Ovary (tissue), 9 donors: ENCODE results near the gene PSTPIP2. TPM values are rescaled to one million over a fixed set of nuclear protein-coding genes. Genes with fewer than 3 reads are reported as not detected.
"Not testable (repeated sequence)": the region's sequence is repeated elsewhere in the genome, so short reads cannot be mapped to it uniquely, and the experiment has no call there.

ENCODE experiments used
- DNase-seq, 5 donors: peaks; one replicate each; pipeline ENCODE4 v3.0.0-alpha.2; 2019 to 2020
- H3K27ac ChIP-seq, 2 donors: fragments of 200-600 bp; one replicate each; pipeline versions ENCODE4 v1.5.1 to v1.8.0; 2019 to 2022
- H3K27me3 ChIP-seq: fragments of 200-600 bp; one replicate; pipeline ENCODE4 v1.8.0; 2022
- H3K36me3 ChIP-seq: fragments of 200-600 bp; sonication (generic); one replicate; pipeline ENCODE4 v1.5.1; 2019
- H3K4me1 ChIP-seq: one replicate; pipeline ENCODE4 v1.8.1; 2013; ENCODE audit warnings: mild to moderate bottlenecking, moderate library complexity; ENCODE audit not compliant: insufficient read depth
- H3K4me3 ChIP-seq: fragments of 200-600 bp; sonication (generic); one replicate; pipeline ENCODE4 v1.5.1; 2017
- H3K9me3 ChIP-seq, 2 donors: fragments of 200-600 bp in 1 of 2; sonication (generic) in 1 of 2; one replicate each; pipeline versions ENCODE4 v1.5.1 to v1.8.1; 2013 to 2019; ENCODE audit warnings: mild to moderate bottlenecking in 1 of 2, moderate library complexity in 1 of 2
- EP300 ChIP-seq: sonication (generic); formaldehyde crosslinking; IDR thresholded peaks from one replicate; pipeline ENCODE4 v1.6.1; 2017; ENCODE audit warnings: antibody characterized with exemption
- POLR2A ChIP-seq: fragments of 450-650 bp; IDR thresholded peaks from one replicate; pipeline ENCODE4 v1.6.1; 2017; ENCODE audit warnings: antibody characterized with exemption, mild to moderate bottlenecking, moderate library complexity
- WGBS, 3 donors: extraction: QIAGEN DNeasy Blood & Tissue Kit in 1 of 3; methylation state at CpG; one replicate each; pipeline versions ENCODE4 v1.1.5 to v1.1.7; 2013 to 2017; 5-methylcytosine and 5-hydroxymethylcytosine counted together
- intact Hi-C, 4 donors: fragments of 100-400 bp; cut with DNase I; formaldehyde crosslinking; loops; one replicate each; pipeline versions ENCODE4 v1.11.0 to v1.15.1; 2022 to 2023
- polyA plus RNA-seq, 2 donors: library from polyadenylated mRNA; stranded (reverse); fragments of 200-250 nt in 1 of 2; fragments of 350-450 nt in 1 of 2; fragmentation: Illumina TruSeq in 1 of 2; extraction: RNeasy Lipid Tissue Mini Kit (QIAGEN cat#74804) in 1 of 2; gene quantifications; one replicate each; pipeline ENCODE4 v1.2.3, GENCODE V29; 2013 to 2014
- total RNA-seq, 7 donors: library from RNA; depleted of rRNA in 2 of 7; stranded (reverse); fragments of >200 nt in 2 of 7; fragmentation: NEBNext Ultra II Directional in 3 of 7; extraction: Animal tissue kit (Norgen Biotek cat#: 25700) in 3 of 7; gene quantifications; one replicate each; pipeline versions ENCODE4 v1.1.0 to v1.2.4, GENCODE V29; 2016 to 2023
- TF ChIP-seq, protein P1 (sequence below), 3 donors: fragments of 450-650 bp in 2 of 3; fragments of 200-600 bp in 1 of 3; IDR thresholded peaks; one replicate each; pipeline versions ENCODE4 v1.5.1 to v1.8.0; 2016 to 2022; ENCODE audit warnings: antibody characterized with exemption in 3 of 3, mild to moderate bottlenecking in 1 of 3
- donor health status: DM: no; HTN: no; CAD: no; lungs with moderate emphysema.
- donor health status: DM: no; HTN: no; CAD: no.
- donor health status: Bipolar disorder and iron deficiency.
- donor health status: DM: yes; HTN: yes; CAD: no.
- donor health status: DM: no; HTN: no; CAD: no.
- donor health status: DM: yes; HTN: yes; CAD: no.

The PSTPIP2 gene
- total and polyA plus RNA-seq, 9 donors, result 3.0 to 22.3 (median 5.3) TPM

DNA sequence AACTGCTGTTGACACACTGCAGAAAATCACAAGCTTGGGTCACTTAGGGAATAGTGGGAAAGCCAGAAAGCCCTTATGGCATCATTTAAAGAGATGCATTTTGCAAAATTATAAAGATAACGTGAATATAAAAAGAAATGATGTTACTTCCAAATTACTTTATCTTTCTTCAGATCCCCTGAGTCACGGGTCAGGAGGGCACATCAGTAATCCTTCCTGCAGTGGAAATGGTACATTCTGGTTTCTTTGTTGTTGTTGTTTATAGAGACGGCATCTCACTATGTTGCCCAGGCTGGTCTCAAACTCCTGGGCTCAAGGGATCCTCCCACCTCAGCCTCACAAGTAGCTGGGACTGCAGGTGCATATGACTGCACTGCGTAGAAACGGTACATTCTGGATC lies 95.1 kb downstream of the PSTPIP2 start:
- no peaks in the 10 kb centered on the region for H3K4me1 ChIP-seq
- H3K27ac ChIP-seq, result no peak overlapping the region
- no peaks in the 10 kb centered on the region for H3K27me3 ChIP-seq
- DNase-seq, result no peak
- no peak overlapping the region for H3K4me3 ChIP-seq
- 84 to 87% (median 86%) methylated on average over 5 of the region's 5 CpGs for WGBS, 3 donors
- no peaks in the 10 kb centered on the region for H3K9me3 ChIP-seq
- TF ChIP-seq, protein P1, sequence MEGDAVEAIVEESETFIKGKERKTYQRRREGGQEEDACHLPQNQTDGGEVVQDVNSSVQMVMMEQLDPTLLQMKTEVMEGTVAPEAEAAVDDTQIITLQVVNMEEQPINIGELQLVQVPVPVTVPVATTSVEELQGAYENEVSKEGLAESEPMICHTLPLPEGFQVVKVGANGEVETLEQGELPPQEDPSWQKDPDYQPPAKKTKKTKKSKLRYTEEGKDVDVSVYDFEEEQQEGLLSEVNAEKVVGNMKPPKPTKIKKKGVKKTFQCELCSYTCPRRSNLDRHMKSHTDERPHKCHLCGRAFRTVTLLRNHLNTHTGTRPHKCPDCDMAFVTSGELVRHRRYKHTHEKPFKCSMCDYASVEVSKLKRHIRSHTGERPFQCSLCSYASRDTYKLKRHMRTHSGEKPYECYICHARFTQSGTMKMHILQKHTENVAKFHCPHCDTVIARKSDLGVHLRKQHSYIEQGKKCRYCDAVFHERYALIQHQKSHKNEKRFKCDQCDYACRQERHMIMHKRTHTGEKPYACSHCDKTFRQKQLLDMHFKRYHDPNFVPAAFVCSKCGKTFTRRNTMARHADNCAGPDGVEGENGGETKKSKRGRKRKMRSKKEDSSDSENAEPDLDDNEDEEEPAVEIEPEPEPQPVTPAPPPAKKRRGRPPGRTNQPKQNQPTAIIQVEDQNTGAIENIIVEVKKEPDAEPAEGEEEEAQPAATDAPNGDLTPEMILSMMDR (IDR thresholded peaks at IDR 0.05), result no peak
- no peak for TF ChIP-seq EP300
- no peak for TF ChIP-seq POLR2A
- intact Hi-C loops, result loop anchor here in 2 of 4 donors (10.0 kb wide), 1 partner anchor 312 kb away; no protein-coding TSS in a partner anchor
- H3K36me3 ChIP-seq, result no peaks in the 10 kb centered on the region

DNA sequence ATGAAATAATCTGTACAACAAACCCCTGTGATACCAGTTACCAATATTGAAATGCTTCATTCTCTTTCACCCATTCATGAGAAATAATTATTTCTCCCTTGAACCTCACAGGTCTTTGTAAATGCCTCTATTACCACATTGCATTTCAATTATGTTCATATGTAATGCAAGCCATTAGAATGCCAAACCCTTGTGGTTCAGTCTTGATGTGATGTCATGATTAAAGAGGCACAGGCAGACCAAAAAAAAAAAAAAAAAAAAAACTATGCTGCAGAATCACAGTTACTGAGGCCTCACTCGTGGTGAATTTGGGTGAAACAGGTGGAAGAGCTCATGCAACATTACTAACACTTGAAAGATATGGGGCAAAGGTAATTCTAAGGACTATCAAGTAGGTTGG lies 95.5 kb downstream of the PSTPIP2 start:
- intact Hi-C loops, result loop anchor here in 2 of 4 donors (10.0 kb wide), 1 partner anchor 312 kb away; no protein-coding TSS in a partner anchor
- WGBS, 3 donors, result 19 to 25% (median 24%) methylated on average over 1 of the region's 1 CpG
- DNase-seq, result no peak
- H3K4me1 ChIP-seq, result no peaks in the 10 kb centered on the region
- H3K36me3 ChIP-seq, result no peaks in the 10 kb centered on the region
- H3K4me3 ChIP-seq, result no peak overlapping the region
- TF ChIP-seq, protein P1 (IDR thresholded peaks at IDR 0.05), result no peak
- TF ChIP-seq EP300 (no peak), POLR2A (no peak)
- H3K27me3 ChIP-seq, result no peaks in the 10 kb centered on the region
- no peak overlapping the region for H3K27ac ChIP-seq
- no peaks in the 10 kb centered on the region for H3K9me3 ChIP-seq

DNA sequence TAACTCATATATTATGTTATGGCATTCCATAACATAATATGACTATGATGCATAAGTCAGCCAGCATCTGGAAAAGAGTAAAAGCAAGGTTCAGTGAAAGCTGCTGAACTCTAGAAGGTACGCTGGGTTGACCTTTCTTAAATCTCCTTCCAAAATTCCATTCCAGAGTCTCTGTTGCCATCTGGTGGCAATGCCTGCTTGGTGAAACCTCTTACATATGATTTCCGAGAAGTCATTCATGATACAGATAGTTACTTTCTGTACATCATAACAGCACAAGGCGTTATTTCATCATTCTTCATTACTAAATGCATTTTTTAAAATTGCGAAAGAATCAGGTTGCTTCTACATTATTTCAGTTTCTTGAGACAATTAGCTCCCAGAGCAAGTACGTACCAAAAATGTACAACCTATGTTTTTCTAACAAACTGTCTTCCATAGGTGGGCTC lies 97.9 kb downstream of the PSTPIP2 start:
- TF ChIP-seq, protein P1 (IDR thresholded peaks at IDR 0.05), result peak; percentile 44 to 67 (median 55)
- TF ChIP-seq EP300 (no peak), POLR2A (no peak)
- Histone ChIP-seq H3K27ac (no peak overlapping the region), H3K36me3 (no peaks in the 10 kb centered on the region), H3K4me3 (no peak overlapping the region), H3K4me1 (no peaks in the 10 kb centered on the region), H3K9me3 (no peaks in the 10 kb centered on the region), H3K27me3 (no peaks in the 10 kb centered on the region)
- peak in 4 of 5 donors; percentile 29 to 57 (median 44) for DNase-seq
- WGBS, 3 donors, result 15 to 24% (median 18%) methylated on average over 5 of the region's 5 CpGs
- intact Hi-C loops, result loop anchor here in 2 of 4 donors (5.0 to 10.0 kb wide), 2 partner anchors 282 to 309 kb away; no protein-coding TSS in a partner anchor

DNA sequence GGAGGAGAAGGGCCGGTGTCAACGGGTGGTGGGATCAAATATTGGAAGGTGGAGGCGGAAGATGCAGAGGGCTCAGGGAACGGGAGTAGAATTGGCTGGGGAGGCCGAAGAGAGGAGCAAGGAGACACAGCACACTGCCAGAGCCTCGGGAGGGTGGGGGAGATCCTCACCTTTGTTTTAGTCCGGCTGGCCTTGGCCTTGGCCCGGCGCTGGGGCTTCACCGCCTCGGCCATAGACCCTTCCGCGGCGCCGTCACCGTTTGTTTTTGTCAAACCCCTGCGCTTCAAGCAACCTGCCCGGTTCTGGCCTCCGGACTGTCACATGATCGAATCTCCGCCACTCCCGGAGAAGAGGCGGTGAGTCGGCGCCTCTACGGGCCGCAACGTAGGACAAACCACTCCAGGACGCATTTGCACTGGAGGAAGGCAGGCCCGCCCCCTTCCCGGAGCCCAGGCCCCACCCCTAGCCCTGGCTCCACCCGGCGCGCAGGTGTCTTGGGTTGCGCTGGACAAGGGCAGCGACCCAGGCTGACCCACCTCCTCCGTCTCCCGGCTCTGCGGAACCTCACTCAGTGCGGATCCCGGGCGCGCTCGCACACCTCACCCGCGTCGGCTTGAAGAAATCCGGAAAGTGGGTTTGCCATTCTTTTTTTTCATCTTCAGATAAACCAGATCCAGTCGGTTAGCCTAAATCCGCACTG lies 104.9 kb downstream of the PSTPIP2 start, which contains the start of gene EPG5:
EPG5 (minus strand) TSS at position 323 of the 700 bp plus-strand sequence; CDS start at position 233, 90 bp downstream.
- H3K27ac ChIP-seq, result no peak within 1 kb of the TSS
- H3K4me3 ChIP-seq, result peak within 1 kb of the TSS; percentile 94
- H3K27me3 ChIP-seq, result no peaks in the 10 kb centered on the region
- no peaks in the 10 kb centered on the region for H3K36me3 ChIP-seq
- no peaks in the 10 kb centered on the region for H3K9me3 ChIP-seq
- intact Hi-C loops, result loop anchor here in 2 of 4 donors (10.0 kb wide), 2 partner anchors 108 to 128 kb away; partner anchors contain the start of genes ATP5F1A (in 1 of the 2) and PSTPIP2 (in 1 of the 2)
- peak; percentile 91 to 95 (median 92) for DNase-seq
- peaks cover 3% of the 10 kb centered on the region for H3K4me1 ChIP-seq
- TF ChIP-seq POLR2A (peak; percentile 29), EP300 (peak; percentile 23)
- TF ChIP-seq, protein P1 (IDR thresholded peaks at IDR 0.05), result no peak
- 0% methylated on average over 41 to 50 of the region's 50 CpGs for WGBS, 3 donors

DNA sequence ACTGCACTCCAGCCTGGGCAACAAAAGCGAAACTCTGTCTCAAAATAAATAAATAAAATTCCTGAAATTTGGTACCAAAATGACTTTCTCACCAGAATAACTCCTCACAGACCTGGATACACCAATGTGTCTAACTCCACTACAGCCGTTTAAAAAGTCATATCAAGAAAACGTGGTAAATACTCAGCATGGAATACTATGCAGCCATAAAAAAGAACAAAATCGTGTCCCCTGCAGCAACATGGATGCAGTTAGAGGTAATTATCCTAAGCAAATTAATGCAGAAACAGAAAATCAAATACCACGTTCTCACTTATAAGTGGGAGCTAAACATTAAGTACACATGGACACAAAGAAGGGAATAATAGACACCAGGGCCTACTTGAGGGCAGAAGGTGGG lies 107.1 kb downstream of the PSTPIP2 start:
- H3K27me3 ChIP-seq, H3K36me3 ChIP-seq, DNase-seq, H3K4me3 ChIP-seq, H3K4me1 ChIP-seq, H3K27ac ChIP-seq, H3K9me3 ChIP-seq: not testable (repeated sequence)
- intact Hi-C loops, result loop anchor here in 2 of 4 donors (10.0 kb wide), 2 partner anchors 110 to 130 kb away; partner anchors contain the start of genes ATP5F1A (in 1 of the 2) and PSTPIP2 (in 1 of the 2)
- 94 to 95% (median 95%) methylated on average over 5 of the region's 5 CpGs for WGBS, 3 donors
